Colonic mucosa (tissue), 4 donors: Measurements from ENCODE around the gene TNKS1BP1. TPM values are rescaled to one million over a fixed set of nuclear protein-coding genes. Genes with fewer than 3 reads are reported as not detected.

Experiments used
- DNase-seq: peaks from one replicate; pipeline ENCODE4 v3.0.0-alpha.2; 2020
- H3K27ac ChIP-seq: fragments of 200-600 bp; one replicate; pipeline ENCODE4 v1.8.0; 2021
- H3K27me3 ChIP-seq: fragments of 200-600 bp; one replicate; pipeline ENCODE4 v1.8.0; 2021
- H3K36me3 ChIP-seq: fragments of 200-600 bp; one replicate; pipeline ENCODE4 v1.8.0; 2021
- H3K4me1 ChIP-seq: fragments of 200-600 bp; one replicate; pipeline ENCODE4 v1.8.0; 2021; ENCODE audit warnings: mild to moderate bottlenecking
- H3K4me3 ChIP-seq: fragments of 200-600 bp; one replicate; pipeline ENCODE4 v1.8.0; 2021
- H3K9ac ChIP-seq, 2 donors: one replicate each; pipeline ENCODE4 v1.7.0; 2013; ENCODE audit warnings: control low read depth in 2 of 2, low read depth in 2 of 2, low read length in 2 of 2
- H3K9me3 ChIP-seq: fragments of 200-600 bp; one replicate; pipeline ENCODE4 v1.8.0; 2021
- CTCF ChIP-seq: fragments of 200-600 bp; IDR thresholded peaks from one replicate; pipeline ENCODE4 v1.8.0; 2022; ENCODE audit warnings: antibody characterized with exemption, mild to moderate bottlenecking
- intact Hi-C: fragments of 100-400 bp; cut with DNase I; formaldehyde crosslinking; loops from one replicate; pipeline ENCODE4 v1.14.1; 2022
- total RNA-seq, 2 donors: library from RNA; stranded (reverse); fragmentation: NEBNext Ultra II Directional in 1 of 2; extraction: Animal tissue kit (Norgen Biotek cat#: 25700) in 1 of 2; gene quantifications; one replicate each; pipeline ENCODE4 v1.2.1, GENCODE V29; 2021
- donor health status: healthy.
- donor health status: DM: no; HTN: no; CAD: no.
- donor health status: DM: no; HTN: no; CAD: no.

The TNKS1BP1 gene
- total RNA-seq, 2 donors from 2014 or later: 113 to 117 TPM

DNA sequence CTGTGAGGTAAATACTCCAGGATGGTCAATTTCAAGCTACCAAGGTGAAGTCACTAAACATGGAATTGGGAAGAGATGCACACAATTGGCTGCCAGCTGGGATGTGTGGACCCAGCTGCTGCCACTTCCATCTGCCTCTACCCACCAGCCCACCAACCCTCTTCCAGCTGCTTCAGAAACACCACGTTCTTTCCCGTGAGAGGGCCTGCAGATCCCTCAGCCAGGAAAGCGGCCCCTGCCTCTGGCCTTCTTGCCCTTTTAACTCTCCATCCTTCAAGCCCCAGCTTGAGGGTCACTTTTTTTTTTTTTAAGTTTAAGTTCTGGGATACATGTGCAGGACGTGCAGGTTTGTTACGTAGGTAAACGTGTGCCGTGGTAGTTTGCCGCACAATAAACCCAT, 36.2 kb upstream of the TNKS1BP1 start:
- H3K27ac ChIP-seq: no peak overlapping the region
- no peak for DNase-seq
- H3K4me1 ChIP-seq: no peaks in the 10 kb centered on the region
- H3K27me3 ChIP-seq: no peaks in the 10 kb centered on the region
- H3K9ac ChIP-seq: no peak overlapping the region
- no peak overlapping the region for H3K4me3 ChIP-seq
- intact Hi-C loops: no loop called here
- no peaks in the 10 kb centered on the region for H3K9me3 ChIP-seq
- TF ChIP-seq CTCF: no peak
- H3K36me3 ChIP-seq: no peaks in the 10 kb centered on the region

DNA sequence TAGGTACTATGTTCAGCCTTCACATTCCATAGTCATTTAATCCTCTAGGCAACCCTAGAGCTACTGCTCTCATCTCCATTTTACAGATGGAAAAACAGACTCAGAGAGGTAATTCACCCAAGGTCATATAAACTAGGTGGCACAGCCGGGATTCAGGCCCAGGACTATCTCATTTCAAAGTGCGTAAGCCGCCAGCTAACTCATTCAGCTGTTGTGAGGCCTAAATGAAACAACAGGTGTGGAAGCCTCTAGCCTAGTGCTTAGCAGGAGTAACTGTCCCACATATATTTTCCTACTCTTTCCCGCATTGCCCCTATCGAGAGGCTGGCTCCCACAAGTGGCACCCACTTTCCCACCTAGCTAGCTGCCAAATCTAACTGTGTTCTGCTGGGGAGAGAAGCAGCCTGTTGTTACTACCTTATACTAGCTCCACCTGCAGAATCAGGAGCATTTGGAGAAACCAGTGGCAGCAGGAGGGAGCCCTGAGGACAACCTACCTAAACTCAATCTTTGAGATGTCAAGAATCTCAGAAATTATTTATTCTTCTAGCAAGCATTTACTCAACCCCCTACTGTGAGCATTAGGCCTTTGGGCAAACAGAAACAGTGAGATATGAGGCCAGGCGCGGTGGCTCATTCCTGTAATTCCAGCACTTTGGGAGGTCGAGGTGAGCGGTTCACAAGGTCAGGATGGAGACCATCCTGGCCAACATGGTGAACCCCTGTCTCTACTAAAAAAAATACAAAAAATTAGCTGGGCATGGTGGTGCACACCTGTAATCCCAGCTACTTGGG, 35.3 kb upstream of the TNKS1BP1 start:
- intact Hi-C loops: no loop called here
- no peak for DNase-seq
- TF ChIP-seq CTCF: no peak
- H3K4me1 ChIP-seq: no peaks in the 10 kb centered on the region
- no peak overlapping the region for H3K9ac ChIP-seq
- H3K9me3 ChIP-seq: no peaks in the 10 kb centered on the region
- H3K27me3 ChIP-seq: no peaks in the 10 kb centered on the region
- H3K4me3 ChIP-seq: no peak overlapping the region
- H3K27ac ChIP-seq: no peak overlapping the region
- H3K36me3 ChIP-seq: no peaks in the 10 kb centered on the region

DNA sequence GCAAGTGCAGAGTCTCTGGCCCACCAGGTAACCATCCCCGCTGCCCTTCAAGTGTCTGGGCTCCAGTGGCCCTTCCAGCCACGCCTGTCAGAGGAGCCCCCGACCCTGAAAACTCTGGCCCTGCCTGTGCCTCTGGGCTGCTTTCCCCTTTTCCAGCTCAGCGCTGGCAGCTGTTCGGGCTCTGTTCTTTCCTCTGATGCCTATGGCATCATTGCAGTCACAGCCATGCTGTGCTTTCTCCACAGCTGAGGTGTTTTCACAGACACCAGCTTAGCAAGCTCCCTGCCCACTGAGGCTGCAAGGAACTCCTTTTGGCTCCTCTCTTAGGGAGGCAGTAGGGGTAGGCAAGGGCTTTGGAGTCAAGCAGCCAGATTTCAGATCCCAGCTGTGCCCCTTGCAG, 34.6 kb upstream of the TNKS1BP1 start:
- Histone ChIP-seq H3K36me3 (no peaks in the 10 kb centered on the region), H3K4me3 (no peak overlapping the region), H3K9me3 (no peaks in the 10 kb centered on the region), H3K27ac (no peak overlapping the region), H3K9ac (no peak overlapping the region), H3K27me3 (no peaks in the 10 kb centered on the region), H3K4me1 (no peaks in the 10 kb centered on the region)
- TF ChIP-seq CTCF: no peak
- intact Hi-C loops: no loop called here
- no peak for DNase-seq

- Histone ChIP-seq H3K27me3 (no peaks in the 10 kb centered on the region), H3K27ac (no peak overlapping the region), H3K4me1 (no peaks in the 10 kb centered on the region), H3K9ac (no peak overlapping the region), H3K36me3 (no peaks in the 10 kb centered on the region), H3K9me3 (no peaks in the 10 kb centered on the region), H3K4me3 (no peak overlapping the region)
- no peak for TF ChIP-seq CTCF
- intact Hi-C loops: no loop called here
- DNase-seq: no peak
These were observed 34.2 kb upstream of the TNKS1BP1 start for GRCh38 chr11:57358991-57359390.

- intact Hi-C loops: no loop called here
- Histone ChIP-seq H3K27me3 (no peaks in the 10 kb centered on the region), H3K27ac (no peak overlapping the region), H3K36me3 (no peaks in the 10 kb centered on the region), H3K4me1 (no peaks in the 10 kb centered on the region), H3K9ac (no peak overlapping the region), H3K9me3 (no peaks in the 10 kb centered on the region), H3K4me3 (no peak overlapping the region)
- TF ChIP-seq CTCF: no peak
- no peak for DNase-seq
These were observed 33.8 kb upstream of the TNKS1BP1 start for GRCh38 chr11:57358543-57358961.
